ENCODE results near the gene SLC1A3.

GRCh38 chr5:36690041-36690961 is 83.9 kb downstream of the SLC1A3 start:
- TF ChIP-seq CTCF (IDR thresholded peaks at IDR 0.05) (peak; percentile 73 to 90 (median 84)), POLR2AphosphoS5 (IDR thresholded peaks at IDR 0.05) (peak in 1 of 2 donors; percentile 13), POLR2A (IDR thresholded peaks at IDR 0.05) (peak in 1 of 4 donors; percentile 69), EP300 (IDR thresholded peaks at IDR 0.05) (no peak)
